Measurements from ENCODE around the gene THAP11. TPM values are rescaled to one million over a fixed set of nuclear protein-coding genes. Genes with fewer than 3 reads are reported as not detected.

THAP11 gene
- total RNA-seq, 1 experiment from 2014 or later = 39.1 TPM

GRCh38 chr16:67880584-67880983 lies 38.5 kb downstream of the THAP11 start:
- Histone ChIP-seq H3K79me2 (ENCODE audit: low read length) (peaks cover 15% of the 10 kb centered on the region), H4K20me1 (ENCODE audit: low read length) (0 out of 2 replicates have a peak, but pooled peaks cover 7% of the 10 kb centered on the region), H3K27ac (ENCODE audit: low read length) (no peak overlapping the region), H3K36me3 (ENCODE audit: low read depth, low read length) (peaks cover 18% of the 10 kb centered on the region), H3K9me3 (ENCODE audit: low read length) (no peaks in the 10 kb centered on the region), H3K9me2 (replicated peaks; ENCODE audit: low read length) (no peaks in the 10 kb centered on the region), H3K4me2 (ENCODE audit: low read length) (no peak overlapping the region), H3K4me3 (ENCODE audit: low read length) (no peak overlapping the region), H3F3A (ENCODE audit: low read length, unreplicated experiment) (no peaks in the 10 kb centered on the region), H2AFZ (ENCODE audit: low read length) (no peak overlapping the region), H3K27me3 (ENCODE audit: low read length) (no peaks in the 10 kb centered on the region), H3K9ac (ENCODE audit: low read length) (no peak overlapping the region), H3K4me1 (ENCODE audit: insufficient read depth, low read length) (peaks cover 6% of the 10 kb centered on the region; the same call in 1 of the 2 replicates)
- CTCF ChIA-PET = no interaction called here
- intact Hi-C loops (cut with micrococcal nuclease) = no loop called here
- DNase-seq (no peak), ATAC-seq (no peak)
- no peak for TF ChIP-seq EZH2 (IDR thresholded peaks at IDR 0.05; ENCODE audit: low read length, unreplicated experiment)
- TF ChIP-seq, protein P1, sequence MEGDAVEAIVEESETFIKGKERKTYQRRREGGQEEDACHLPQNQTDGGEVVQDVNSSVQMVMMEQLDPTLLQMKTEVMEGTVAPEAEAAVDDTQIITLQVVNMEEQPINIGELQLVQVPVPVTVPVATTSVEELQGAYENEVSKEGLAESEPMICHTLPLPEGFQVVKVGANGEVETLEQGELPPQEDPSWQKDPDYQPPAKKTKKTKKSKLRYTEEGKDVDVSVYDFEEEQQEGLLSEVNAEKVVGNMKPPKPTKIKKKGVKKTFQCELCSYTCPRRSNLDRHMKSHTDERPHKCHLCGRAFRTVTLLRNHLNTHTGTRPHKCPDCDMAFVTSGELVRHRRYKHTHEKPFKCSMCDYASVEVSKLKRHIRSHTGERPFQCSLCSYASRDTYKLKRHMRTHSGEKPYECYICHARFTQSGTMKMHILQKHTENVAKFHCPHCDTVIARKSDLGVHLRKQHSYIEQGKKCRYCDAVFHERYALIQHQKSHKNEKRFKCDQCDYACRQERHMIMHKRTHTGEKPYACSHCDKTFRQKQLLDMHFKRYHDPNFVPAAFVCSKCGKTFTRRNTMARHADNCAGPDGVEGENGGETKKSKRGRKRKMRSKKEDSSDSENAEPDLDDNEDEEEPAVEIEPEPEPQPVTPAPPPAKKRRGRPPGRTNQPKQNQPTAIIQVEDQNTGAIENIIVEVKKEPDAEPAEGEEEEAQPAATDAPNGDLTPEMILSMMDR (conservative IDR thresholded peaks at IDR 0.05; ENCODE audit: low read depth, low read length) = no peak
- no peak for TF ChIP-seq EZH2phosphoT487 (IDR thresholded peaks at IDR 0.05; ENCODE audit: borderline replicate concordance, low read length)
- no TSS peak for BruUV-seq (replicated peaks)
- POLR2A ChIA-PET (ENCODE audit: unreplicated experiment) = no interaction called here

DNA sequence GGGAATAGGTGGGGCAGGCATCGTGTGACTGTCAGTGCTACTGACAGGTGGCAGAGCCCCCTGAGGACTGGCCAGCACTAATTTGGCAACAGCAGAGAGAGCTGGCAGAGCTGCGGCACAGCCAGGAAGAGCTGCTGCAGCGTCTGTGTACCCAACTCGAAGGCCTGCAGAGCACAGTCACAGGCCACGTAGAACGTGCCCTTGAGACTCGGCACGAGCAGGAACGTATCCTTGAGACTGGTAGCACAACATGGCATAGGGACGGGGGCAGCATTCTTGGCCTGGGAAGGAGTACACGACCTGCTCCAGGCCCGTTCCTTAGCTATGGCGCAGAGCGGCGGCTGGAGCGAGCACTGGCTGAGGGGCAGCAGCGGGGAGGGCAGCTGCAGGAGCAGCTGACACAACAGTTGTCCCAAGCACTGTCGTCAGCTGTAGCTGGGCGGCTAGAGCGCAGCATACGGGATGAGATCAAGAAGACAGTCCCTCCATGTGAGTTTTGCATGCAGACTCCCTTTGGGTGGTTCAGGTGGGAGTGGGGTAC lies 39.6 kb downstream of the THAP11 start:
- no peaks in the 10 kb centered on the region for H4K20me1 ChIP-seq (ENCODE audit: low read length)
- TF ChIP-seq, protein P1 (conservative IDR thresholded peaks at IDR 0.05; ENCODE audit: low read depth, low read length) = no peak
- TF ChIP-seq EZH2 (IDR thresholded peaks at IDR 0.05; ENCODE audit: low read length, unreplicated experiment) = no peak
- no peak for TF ChIP-seq EZH2phosphoT487 (IDR thresholded peaks at IDR 0.05; ENCODE audit: borderline replicate concordance, low read length)
- ATAC-seq (no peak), DNase-seq (no peak)
- no peaks in the 10 kb centered on the region for H3K9me2 ChIP-seq (replicated peaks; ENCODE audit: low read length)
- H3K27ac ChIP-seq (ENCODE audit: low read length) = no peak overlapping the region
- no peak overlapping the region for H3K4me2 ChIP-seq (ENCODE audit: low read length)
- ChIA-PET POLR2A (ENCODE audit: unreplicated experiment) (no interaction called here), CTCF (no interaction called here)
- H2AFZ ChIP-seq (ENCODE audit: low read length) = no peak overlapping the region
- H3K9ac ChIP-seq (ENCODE audit: low read length) = no peak overlapping the region
- no peak overlapping the region for H3K4me3 ChIP-seq (ENCODE audit: low read length)
- no peaks in the 10 kb centered on the region for H3K9me3 ChIP-seq (ENCODE audit: low read length)
- intact Hi-C loops (cut with micrococcal nuclease) = no loop called here
- no TSS peak for BruUV-seq (replicated peaks)
- 0 out of 2 replicates have a peak, but pooled peaks cover 4% of the 10 kb centered on the region for H3K79me2 ChIP-seq (ENCODE audit: low read length)
- no peaks in the 10 kb centered on the region for H3F3A ChIP-seq (ENCODE audit: low read length, unreplicated experiment)
- peaks cover 6% of the 10 kb centered on the region; the same call in 1 of the 2 replicates for H3K4me1 ChIP-seq (ENCODE audit: insufficient read depth, low read length)
- no peaks in the 10 kb centered on the region for H3K27me3 ChIP-seq (ENCODE audit: low read length)
- H3K36me3 ChIP-seq (ENCODE audit: low read depth, low read length) = peaks cover 17% of the 10 kb centered on the region

DNA sequence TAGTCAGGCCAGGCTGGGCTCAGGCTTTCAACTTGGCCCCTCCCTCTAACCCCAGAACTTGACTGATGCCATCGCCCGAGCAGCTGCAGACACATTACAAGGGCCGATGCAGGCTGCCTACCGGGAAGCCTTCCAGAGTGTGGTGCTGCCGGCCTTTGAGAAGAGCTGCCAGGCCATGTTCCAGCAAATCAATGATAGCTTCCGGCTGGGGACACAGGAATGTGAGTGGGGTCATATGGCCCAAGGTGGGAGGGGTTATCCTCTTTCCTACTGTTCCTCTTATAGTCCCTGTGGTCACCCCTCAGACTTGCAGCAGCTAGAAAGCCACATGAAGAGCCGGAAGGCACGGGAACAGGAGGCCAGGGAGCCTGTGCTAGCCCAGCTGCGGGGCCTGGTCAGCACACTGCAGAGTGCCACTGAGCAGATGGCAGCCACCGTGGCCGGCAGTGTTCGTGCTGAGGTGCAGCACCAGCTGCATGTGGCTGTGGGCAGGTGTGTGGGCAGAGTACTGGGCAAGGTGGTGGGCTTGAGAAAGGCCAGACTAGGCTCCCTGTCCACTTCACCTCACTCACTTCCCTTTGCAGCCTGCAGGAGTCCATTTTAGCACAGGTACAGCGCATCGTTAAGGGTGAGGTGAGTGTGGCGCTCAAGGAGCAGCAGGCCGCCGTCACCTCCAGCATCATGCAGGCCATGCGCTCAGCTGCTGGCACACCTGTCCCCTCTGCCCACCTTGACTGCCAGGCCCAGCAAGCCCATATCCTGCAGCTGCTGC lies 40.4 kb downstream of the THAP11 start:
- TF ChIP-seq, protein P1 (conservative IDR thresholded peaks at IDR 0.05; ENCODE audit: low read depth, low read length) = no peak
- TF ChIP-seq EZH2 (IDR thresholded peaks at IDR 0.05; ENCODE audit: low read length, unreplicated experiment) (no peak), EZH2phosphoT487 (IDR thresholded peaks at IDR 0.05; ENCODE audit: borderline replicate concordance, low read length) (no peak)
- Histone ChIP-seq H3K4me1 (ENCODE audit: insufficient read depth, low read length) (peaks cover 6% of the 10 kb centered on the region; the same call in 1 of the 2 replicates), H4K20me1 (ENCODE audit: low read length) (no peaks in the 10 kb centered on the region), H3K27ac (ENCODE audit: low read length) (no peak overlapping the region), H3K9me3 (ENCODE audit: low read length) (no peaks in the 10 kb centered on the region), H3K36me3 (ENCODE audit: low read depth, low read length) (peaks cover 8% of the 10 kb centered on the region; the same call in 1 of the 2 replicates), H3K9me2 (replicated peaks; ENCODE audit: low read length) (no peaks in the 10 kb centered on the region), H3K4me3 (ENCODE audit: low read length) (no peak overlapping the region), H3K79me2 (ENCODE audit: low read length) (no peaks in the 10 kb centered on the region), H3K27me3 (ENCODE audit: low read length) (no peaks in the 10 kb centered on the region), H3F3A (ENCODE audit: low read length, unreplicated experiment) (no peaks in the 10 kb centered on the region), H3K4me2 (ENCODE audit: low read length) (no peak overlapping the region), H3K9ac (ENCODE audit: low read length) (no peak overlapping the region), H2AFZ (ENCODE audit: low read length) (no peak overlapping the region)
- ATAC-seq (no peak), DNase-seq (no peak)
- POLR2A ChIA-PET (ENCODE audit: unreplicated experiment) = no interaction called here
- CTCF ChIA-PET = no interaction called here
- intact Hi-C loops (cut with micrococcal nuclease) = loop anchor here (1.0 kb wide), 1 partner anchor 46 kb away; no protein-coding TSS in a partner anchor
- no TSS peak for BruUV-seq (replicated peaks)

Measured in PC-3 (cell line).